ENCODE data around the gene IP6K2. TPM values are rescaled to one million over a fixed set of nuclear protein-coding genes. Genes with fewer than 3 reads are reported as not detected.

IP6K2 gene
- total and polyA plus RNA-seq, 7 donors, result 39.0 to 142 (median 77.9) TPM

- intact Hi-C loops (cut with DNase I), result loop anchor here (1.0 to 2.0 kb wide), 3 partner anchors 51 to 161 kb away; partner anchors contain the start of genes PRKAR2A and SLC26A6
- peak within 1 kb of the TSS; percentile 77 to 85 (median 80) for H3K27ac ChIP-seq
- H3K27me3 ChIP-seq, result no peaks in the 10 kb centered on the region
- no peaks in the 10 kb centered on the region for H3K9me3 ChIP-seq
- peak; percentile 93 for DNase-seq
- peaks cover 22 to 54% (median 40%) of the 10 kb centered on the region in 4 donors for H3K36me3 ChIP-seq
- no peak for TF ChIP-seq EP300 (IDR thresholded peaks at IDR 0.05)
- TF ChIP-seq POLR2A (IDR thresholded peaks at IDR 0.05), result peak in 1 of 2 donors; percentile 30
- TF ChIP-seq CTCF (IDR thresholded peaks at IDR 0.05), result peak; percentile 56 to 89 (median 81)
- TF ChIP-seq POLR2AphosphoS5 (IDR thresholded peaks at IDR 0.05), result peak; percentile 47 to 93 (median 84)
- peaks cover 0 to 45% (median 36%) of the 10 kb centered on the region in 4 donors for H3K4me1 ChIP-seq
- H3K4me3 ChIP-seq, result peak within 1 kb of the TSS; percentile 65 to 94 (median 80)
- WGBS, 2 donors, result 1% methylated on average over 97 of the region's 97 CpGs
Measured at GRCh38 chr3:48685603-48686511, 31.2 kb downstream of the IP6K2 start, which contains the start of gene NCKIPSD. NCKIPSD (minus strand) TSS chr3:48685915; CDS start chr3:48685807, 108 bp downstream.

- Histone ChIP-seq H3K4me3 (peak overlapping the region; percentile 65 to 94 (median 80)), H3K36me3 (peaks cover 22 to 54% (median 42%) of the 10 kb centered on the region in 4 donors), H3K4me1 (peaks cover 0 to 45% (median 36%) of the 10 kb centered on the region in 4 donors), H3K27ac (peak overlapping the region; percentile 77 to 85 (median 80)), H3K27me3 (no peaks in the 10 kb centered on the region), H3K9me3 (no peaks in the 10 kb centered on the region)
- WGBS, 2 donors, result 9 to 14% methylated on average over 13 of the region's 13 CpGs
- TF ChIP-seq CTCF (IDR thresholded peaks at IDR 0.05), result peak in 2 of 4 experiments; percentile 27 to 43
- no peak for TF ChIP-seq POLR2A (IDR thresholded peaks at IDR 0.05)
- intact Hi-C loops (cut with DNase I), result loop anchor here (2.0 kb wide), 2 partner anchors 56 to 162 kb away; partner anchors contain the start of gene PRKAR2A
- no peak for DNase-seq
Measured at GRCh38 chr3:48685293-48685602, 31.8 kb downstream of the IP6K2 start.

GRCh38 chr3:48684480-48685143 lies 32.4 kb downstream of the IP6K2 start:
- WGBS, 2 donors, result 40 to 50% methylated on average over 7 of the region's 7 CpGs
- H3K9me3 ChIP-seq, result no peaks in the 10 kb centered on the region
- no peak for TF ChIP-seq POLR2AphosphoS5 (IDR thresholded peaks at IDR 0.05)
- no peak for TF ChIP-seq CTCF (IDR thresholded peaks at IDR 0.05)
- TF ChIP-seq EP300 (IDR thresholded peaks at IDR 0.05), result no peak
- no peak for TF ChIP-seq POLR2A (IDR thresholded peaks at IDR 0.05)
- peak; percentile 78 for DNase-seq
- peak overlapping the region in 2 of 4 donors; percentile 77 to 81 for H3K27ac ChIP-seq
- H3K36me3 ChIP-seq, result peaks cover 19 to 54% (median 37%) of the 10 kb centered on the region in 4 donors
- intact Hi-C loops (cut with DNase I), result loop anchor here (2.0 to 5.0 kb wide), 3 partner anchors 56 to 162 kb away; partner anchors contain the start of genes PRKAR2A and UQCRC1
- no peaks in the 10 kb centered on the region for H3K27me3 ChIP-seq
- peaks cover 0 to 45% (median 36%) of the 10 kb centered on the region in 4 donors for H3K4me1 ChIP-seq
- peak overlapping the region; percentile 65 to 94 (median 80) for H3K4me3 ChIP-seq

- Histone ChIP-seq H3K4me1 (peaks cover 0 to 45% (median 36%) of the 10 kb centered on the region in 4 donors), H3K36me3 (peaks cover 18 to 54% (median 32%) of the 10 kb centered on the region in 4 donors), H3K27me3 (no peaks in the 10 kb centered on the region), H3K4me3 (peak overlapping the region; percentile 65 to 94 (median 80)), H3K27ac (peak overlapping the region in 2 of 4 donors; percentile 77 to 81), H3K9me3 (no peaks in the 10 kb centered on the region)
- TF ChIP-seq POLR2AphosphoS5 (IDR thresholded peaks at IDR 0.05) (no peak), POLR2A (IDR thresholded peaks at IDR 0.05) (no peak), CTCF (IDR thresholded peaks at IDR 0.05) (no peak), EP300 (IDR thresholded peaks at IDR 0.05) (no peak)
- no peak for DNase-seq
- WGBS, 2 donors, result 79 to 80% methylated on average over 8 of the region's 8 CpGs
- intact Hi-C loops (cut with DNase I), result loop anchor here (2.0 to 5.0 kb wide), 3 partner anchors 57 to 163 kb away; partner anchors contain the start of genes PRKAR2A and UQCRC1
Measured at GRCh38 chr3:48684054-48684349, 33.0 kb downstream of the IP6K2 start.

Measured in sigmoid colon (tissue), 7 donors.